COLO668 (cell line): ENCODE data around the gene NUAK2.
A peak's percentile ranks its signal among the peaks of the same experiment; 100 is the strongest.

Experiments used
- DNase-seq: peaks from one replicate; lab custom pipeline; 2025; ENCODE audit not compliant: unreplicated experiment; lab: John Stamatoyannopoulos, UW

Gene NUAK2

DNA sequence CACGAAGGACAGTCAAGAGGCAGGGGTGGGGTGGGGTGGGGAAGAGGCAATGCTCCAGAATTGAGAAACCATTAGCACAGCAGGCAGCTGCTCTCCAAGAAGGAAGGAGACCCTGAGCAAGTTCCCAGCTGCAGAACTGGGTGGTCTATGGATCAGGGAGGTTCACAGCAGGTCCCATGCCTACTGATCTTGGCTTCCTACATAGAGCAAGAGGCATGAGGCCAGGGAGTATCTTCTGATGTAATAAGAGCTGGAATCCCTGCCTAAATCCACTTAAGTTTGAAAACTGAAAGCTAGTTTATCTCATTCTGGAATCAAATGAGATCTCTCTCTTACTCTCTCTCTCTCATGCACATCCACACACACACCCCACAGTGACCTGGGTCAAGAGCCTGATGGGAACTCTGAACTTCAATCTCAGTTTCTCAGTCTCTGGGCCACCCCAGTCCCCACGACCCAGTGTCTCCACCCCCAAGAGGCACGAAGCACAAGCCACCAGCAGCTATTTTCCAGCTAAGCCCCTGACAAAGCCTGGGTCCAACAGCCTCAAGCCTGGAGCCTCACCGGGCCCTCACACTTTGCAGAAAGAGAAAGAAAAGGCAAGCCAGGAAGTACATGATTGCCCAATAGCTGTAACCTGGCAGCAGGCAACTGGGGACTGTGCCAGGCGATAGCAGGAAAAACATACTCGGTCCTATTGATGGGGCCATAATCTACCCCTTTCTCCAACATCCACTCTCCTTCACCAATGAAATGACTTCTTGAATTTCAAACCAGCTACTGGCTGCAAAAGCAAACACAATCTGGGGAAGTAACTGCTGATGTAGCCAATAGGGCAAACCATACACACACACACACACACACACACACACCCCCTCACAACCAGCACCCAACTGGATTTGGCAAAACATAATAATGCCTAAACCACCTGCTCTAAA lies 2.2 kb downstream of the NUAK2 start:
- DNase-seq = peak; percentile 74

DNA sequence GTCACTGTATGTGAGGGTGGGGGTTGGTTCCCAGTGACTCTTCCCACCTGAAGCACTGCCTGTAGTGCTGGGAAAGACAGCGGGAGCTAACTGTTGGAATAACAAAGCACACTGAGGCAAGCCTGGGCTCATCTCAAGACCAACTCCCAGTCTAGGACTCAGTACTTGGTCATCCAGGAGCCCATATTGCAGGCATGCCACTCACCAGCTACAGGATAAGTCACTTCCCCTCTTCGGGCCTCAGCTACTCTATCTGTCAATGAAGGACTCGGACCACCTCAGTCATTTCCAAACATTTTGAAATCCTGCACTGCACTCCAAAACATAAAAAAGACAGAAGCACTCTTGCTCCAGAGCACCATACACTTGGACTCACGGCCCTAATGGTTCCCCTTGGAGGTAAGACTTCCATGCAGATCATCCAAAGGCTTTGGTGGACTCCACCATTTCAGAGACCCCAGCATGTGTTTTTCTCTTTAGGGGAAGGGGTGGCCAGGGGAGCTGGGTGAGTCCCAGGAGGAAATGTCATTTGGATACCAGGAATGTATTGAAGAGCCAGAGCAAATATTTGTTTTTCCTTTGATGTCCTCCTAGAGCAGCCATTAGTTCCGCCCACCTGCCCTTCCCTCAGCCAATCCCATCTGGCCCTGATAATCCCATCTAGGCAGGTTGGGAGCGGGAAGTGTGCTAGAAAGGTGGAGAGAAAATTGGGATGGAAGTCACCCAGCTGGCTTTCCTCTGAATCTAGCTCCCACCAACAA lies 3.1 kb downstream of the NUAK2 start:
- peak; percentile 87 for DNase-seq

DNA sequence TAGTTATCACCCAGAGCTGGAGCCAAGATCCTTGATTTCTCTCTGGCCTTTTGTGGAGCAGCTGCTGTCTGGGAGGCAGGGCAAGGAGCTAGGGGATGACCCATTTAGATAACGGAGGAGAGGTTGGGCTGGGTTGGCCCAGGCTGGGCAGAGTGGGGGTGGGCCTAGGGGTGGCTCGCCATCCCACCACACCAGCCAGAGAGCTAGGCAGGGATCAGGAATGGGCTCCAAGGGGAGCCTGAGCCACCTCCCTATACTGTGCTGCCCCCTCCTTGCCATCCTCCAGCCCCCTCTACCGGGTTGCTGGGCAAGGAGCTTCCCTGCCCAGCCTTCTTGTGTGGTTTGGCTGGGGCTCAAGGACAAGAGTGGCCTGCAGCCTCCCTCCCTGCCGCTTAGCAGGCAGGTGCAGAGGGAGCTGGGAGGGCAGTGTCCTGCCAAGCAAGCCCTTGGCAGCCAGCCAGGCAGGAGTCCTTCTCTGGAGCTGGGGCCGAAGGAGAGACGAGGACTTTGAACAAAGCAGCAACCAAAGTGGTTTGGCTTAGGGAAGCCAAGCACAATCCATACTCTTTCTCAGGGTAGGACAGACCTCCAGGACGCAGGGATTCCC lies 4.1 kb downstream of the NUAK2 start:
- peak; percentile 98 for DNase-seq

DNA sequence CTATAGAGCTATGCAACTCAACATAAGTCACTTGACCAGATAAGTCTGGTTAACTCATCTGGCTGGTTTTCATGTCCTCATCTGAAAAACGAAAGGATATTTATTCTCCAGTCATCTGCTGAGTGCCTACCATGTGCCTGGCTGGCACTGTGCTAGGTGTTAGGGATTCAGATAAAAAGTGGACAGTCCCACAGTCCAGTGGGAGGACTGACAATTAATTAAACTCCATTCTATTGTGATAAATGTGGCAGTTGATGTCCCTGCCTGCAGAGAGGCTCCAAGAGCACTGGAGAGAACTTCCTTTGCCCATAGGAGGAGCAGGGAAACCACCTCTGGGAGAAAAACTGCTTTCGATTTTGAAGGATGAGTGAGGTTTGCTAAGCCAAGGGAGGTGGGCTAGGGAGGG lies 5.4 kb downstream of the NUAK2 start:
- DNase-seq = no peak

DNA sequence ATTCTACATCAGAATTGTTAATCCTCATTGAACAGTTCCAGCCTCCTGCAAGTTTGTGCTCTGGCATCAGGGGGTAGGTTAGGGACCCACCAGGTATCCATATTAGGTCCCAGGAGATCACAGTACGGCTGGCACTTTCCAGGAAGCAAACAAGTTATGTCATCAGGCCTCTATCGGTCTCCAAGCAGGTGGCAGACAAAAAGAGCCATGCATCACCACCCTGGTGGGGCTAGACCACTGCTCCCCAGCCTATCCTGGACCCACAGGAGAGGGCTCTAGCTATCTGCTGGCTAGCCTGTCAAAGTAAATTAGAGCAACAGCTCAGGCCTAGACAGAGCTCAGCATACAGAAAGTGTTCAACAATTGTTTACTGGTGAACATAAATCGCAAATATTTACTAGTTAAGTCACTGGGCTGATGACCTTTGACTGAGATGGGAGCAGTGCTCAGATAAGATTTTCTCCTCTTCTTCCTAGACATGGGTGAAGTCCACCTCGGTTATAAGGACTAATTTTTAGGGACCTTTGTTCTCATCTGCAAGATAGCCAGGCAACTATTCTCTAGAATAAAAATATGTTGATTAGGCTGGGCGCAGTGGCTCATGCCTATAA lies 6.4 kb downstream of the NUAK2 start:
- peak; percentile 58 for DNase-seq

DNA sequence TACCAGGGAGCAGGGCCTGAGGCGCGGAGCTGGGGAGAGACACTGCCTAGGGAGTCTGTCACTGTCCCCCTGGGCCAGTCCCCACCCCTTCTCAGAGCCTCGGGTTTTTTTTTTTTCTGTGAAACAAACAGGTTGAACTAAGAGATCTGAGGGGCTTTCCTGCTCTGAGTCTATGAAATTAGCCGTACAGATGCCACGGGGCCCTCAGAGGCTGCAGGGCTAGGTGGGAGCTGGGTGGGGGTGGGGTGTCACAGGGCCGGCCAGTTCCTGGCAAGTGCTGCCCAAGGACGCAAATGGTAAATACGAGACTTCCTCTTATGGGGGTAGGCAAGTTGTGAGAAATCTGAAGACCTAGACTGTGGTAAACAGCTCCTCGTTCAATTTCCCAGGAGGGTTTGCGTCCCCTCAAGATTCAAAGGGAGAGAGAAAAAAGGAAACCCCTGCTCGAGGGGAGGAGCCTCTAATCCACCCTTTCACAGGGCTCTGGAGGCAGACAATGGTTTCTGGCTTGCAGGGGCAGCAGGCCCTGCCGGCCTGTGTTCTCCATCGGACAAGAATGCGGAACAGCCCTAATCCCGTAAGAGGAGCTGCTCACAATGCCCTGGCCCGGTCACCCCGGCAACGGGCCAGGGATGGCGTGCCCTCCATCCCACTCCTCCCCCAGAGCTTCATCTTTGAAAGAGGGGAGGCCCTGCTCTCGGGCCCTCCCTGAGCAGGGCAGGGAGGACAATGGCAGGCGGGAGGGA lies 7.8 kb downstream of the NUAK2 start:
- peak; percentile 69 for DNase-seq

DNA sequence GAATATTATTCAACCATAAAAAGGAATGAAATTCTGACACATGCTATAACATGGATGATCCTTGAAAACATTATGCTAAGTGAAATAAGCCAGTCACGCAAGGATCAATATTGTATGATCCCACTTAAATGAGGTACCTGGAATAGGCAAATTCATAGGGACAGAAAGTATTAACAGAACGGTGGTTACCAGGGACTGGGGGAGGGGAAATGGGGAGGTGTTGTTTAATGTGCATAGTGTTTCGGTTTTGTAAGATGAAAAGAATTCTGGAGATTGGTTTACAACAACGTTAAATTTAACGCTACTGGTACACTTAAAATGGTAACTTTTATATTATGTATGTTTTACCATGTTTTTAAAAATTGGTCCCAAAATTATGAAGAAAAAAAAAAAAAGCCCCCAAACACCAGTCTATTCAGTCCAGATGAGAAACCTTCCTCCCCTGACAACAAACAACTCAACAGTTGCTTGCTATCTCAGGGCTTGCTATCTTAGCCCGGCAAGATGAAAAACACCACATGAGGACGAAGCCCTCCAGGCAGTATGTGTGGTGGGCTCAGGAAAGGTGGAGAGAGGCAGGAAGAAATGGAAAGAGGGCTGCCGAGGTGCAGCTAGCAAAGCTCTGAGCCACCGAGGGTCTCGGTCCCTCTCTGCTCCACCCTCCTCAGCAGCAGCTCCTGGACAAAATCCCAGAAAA lies 8.5 kb downstream of the NUAK2 start:
- no peak for DNase-seq

DNA sequence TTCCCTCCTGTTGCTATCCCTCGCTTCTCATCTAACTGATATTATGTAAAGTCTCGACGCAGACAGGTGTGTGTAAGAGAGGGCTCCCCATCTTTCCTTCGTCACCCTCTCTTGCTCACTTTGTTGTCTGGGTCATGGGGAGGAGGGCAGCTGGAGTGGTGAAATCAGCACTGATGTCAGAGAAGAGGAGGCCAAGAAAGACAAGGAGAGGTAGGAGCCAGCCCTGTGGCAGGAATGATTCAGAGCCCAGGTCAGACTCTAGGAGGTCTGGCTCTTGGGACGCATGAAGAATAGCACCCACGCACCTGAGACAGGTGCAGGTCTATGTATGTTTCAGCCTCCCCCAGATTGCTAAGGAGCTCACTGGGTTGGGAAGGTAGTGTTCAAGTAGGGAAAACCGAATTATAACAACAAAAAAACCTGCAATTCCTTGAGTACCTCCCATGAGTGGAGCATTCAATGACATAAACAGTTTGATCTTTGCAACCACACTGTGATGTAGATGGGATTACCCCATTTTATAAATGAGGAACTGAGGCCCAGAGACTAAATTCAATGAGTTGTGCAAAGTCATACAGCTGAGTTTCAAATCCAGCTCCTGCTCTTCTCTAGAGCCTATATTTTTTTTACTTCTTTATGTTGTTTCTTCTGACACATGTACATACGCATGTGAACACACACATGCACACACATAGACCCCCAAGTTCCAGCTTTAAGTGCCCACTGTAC lies 10.4 kb downstream of the NUAK2 start:
- DNase-seq = no peak

DNA sequence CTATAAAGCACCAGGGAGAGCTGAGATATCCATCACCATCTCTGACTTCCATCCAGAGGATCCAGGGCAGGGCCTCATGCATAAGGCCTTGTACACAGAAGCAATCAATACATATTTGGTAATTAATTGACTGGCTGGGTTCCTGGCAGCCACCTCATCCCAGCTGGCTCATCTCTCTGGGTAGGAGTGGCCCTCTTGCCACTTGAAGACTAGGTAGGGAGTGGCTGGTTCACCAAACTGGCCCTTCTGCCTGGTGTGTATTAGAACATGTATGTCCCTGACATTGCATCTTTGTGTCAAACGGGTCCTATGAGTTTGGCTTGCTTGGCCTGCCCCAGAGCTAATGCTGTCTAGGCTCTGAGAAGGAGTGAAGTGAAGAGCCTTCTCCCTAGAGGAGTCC lies 11.8 kb downstream of the NUAK2 start:
- no peak for DNase-seq

DNA sequence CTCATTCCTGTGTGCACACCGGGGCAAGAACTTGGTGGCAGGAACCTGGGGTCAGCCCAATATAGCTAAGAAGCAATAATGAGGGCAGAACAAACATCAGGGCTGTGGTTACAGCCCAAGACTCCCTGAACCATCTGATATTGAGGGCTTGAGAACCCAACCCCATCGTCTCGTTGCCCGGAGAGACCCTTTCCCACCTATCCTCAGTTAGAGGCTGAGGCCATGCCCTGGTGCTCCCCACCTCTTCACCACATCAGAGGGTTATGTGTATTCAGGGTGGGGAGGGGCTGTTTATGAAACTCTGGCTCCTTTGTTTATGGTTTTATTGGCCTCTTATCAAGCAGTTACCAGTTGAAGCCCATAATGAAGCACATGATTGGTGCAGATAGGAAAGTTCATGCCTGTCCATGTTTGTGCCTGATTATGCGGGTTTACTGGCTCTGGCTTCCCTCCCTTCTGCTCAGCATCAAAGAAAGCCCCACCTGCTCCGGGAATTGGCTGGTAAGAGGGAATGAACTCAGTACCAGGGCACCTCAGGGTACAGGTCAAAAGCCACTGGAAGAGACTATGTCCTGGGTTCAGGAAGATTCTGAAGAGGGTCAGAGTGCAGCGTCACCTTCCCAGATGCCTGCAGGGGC lies 14.5 kb downstream of the NUAK2 start:
- DNase-seq = no peak

DNA sequence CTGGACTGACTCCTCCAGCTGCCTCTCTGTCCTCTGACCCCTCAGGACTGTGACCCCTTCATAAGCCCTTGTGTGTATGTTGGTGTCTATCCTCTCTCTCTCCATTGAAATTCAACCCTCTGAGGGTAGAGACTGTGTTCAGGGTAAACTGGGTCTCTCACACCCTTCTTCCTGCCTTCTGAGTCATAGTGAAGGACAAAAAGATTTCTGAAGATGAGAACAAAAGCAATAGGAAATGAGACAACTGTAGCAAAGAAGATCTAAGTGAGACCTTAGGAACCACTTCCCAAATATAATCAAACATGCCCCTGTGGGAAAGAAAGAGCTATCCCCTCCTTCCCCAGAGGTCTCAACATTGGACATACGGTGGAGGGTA lies 16.9 kb downstream of the NUAK2 start:
- DNase-seq = no peak

DNA sequence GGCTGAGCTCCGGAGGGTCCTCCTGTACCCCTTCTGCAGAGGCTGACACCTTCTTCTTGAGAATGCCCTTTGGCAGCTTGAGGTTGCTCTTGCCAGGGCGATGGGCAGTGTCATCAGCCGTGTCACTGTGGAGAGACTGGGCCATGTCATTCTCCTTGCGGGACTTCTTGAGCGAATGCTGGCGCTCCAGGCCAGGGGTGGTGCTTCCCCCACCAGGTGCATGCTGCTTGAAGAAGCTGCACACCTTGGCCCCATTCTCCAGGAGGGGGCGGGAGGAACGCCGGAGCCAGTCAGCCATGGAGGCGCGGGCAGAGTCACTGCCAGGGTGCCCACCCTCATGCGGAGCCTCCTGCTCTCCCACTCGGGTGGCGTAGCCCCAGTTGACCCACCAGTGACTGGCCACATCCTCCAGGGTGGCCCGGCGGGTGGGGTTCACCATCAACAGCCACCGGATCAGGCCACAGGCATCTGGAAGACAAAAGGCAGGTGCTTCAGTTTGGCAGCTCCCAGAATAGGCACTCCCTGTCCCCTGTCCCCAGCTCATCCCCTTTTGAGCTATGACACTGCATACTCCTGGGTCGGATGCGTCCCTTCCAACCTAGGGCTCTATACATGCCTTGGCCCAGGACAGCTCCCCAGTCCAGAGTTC lies 17.4 kb downstream of the NUAK2 start:
- no peak for DNase-seq

DNA sequence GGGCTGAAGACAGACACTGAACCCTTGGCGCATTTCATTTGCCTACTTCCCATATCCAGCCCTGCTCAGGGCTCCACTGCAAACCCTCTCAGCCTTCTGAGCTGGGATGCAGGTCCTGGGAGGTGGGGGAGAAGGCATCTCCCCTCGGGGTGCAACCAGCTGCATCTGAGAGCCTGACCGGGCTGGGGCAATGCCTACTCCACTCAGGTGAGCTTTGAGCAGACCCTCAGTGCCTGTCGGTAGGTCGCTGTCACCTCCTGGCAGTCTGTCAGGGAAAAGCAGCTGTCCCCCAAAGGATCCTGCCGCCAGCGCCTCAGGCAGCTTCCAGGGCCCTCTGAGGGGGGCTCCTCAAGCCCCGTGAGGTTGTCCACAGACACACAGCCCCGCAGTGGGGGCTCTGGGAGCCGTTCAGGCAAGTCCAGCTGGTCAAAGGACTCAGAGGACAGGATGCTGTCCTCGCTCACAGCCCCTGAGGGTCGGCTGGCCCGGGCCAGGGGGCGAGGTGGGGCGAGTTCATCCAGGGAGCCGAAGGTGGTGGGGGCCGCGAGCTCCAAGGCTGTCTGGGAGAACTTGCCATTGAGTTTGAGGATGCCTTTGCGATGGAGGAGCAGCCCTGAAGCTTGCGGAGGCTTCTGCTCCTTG lies 18.2 kb downstream of the NUAK2 start:
- DNase-seq = no peak

DNA sequence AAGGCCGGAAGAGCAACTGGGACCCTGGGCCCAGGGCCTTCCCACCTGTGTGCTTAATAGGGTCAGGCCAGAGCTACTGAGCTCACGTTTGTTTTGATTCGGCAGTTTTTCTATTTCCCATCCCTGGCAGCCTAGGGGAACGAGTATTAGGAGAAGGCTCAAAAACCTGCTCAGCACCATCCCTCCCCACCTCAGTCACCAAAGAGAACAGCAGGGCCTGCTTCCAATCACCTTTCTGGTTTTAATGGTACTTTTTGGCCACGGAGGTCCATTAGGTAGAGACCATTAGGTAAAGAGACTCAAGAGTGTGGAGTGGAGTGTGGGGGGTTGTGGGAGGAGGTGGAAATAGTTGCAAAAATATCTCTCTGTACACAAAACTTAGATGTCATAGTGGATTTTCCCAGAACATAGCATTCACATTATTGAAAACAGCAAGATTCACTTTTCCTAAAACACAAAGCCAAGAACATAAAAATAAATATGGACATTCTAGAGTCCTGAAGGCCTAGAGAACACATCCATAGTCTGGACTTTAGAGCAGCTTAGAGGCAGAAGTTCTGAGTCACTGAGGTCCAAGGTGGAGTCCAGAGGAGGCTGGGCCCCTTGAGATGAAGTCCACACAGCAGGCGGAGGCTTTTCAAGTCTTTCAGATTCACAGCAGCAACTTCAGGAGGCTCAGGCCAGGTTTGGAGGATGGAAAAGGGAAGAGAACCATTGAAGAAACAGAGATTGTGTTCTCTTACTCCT lies 19.5 kb downstream of the NUAK2 start:
- no peak for DNase-seq

DNA sequence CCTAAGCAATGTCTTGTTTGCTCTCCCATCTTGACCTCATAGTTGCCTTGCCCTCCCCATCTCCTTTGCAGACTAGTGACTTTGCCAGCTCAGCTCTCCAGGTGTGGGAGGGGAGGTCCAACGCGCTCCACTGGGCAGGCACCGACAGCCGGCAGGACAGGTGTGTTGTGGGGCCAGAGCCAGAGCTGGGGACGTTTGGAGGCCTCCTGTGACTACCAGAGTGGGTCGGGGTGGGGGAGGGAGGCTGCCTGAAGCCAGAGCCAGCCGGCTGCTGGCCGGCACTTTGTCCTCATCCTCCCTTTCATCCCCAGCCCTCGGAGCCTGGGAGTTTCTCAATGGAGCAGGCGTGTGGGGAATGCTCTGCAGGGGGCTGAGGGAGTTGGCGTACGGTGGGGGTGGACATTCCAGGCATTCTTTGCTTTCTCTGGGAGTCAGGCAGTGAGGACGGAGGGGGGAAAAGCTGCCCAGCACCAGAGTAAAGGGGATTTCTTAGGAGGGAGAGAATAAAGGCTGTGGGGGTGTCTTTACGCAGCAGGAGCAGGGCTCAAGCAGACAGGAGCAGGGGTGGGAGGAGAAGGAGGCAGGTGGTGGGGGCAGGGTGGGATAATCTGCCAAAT lies 20.2 kb downstream of the NUAK2 start:
- DNase-seq = peak; percentile 96

DNA sequence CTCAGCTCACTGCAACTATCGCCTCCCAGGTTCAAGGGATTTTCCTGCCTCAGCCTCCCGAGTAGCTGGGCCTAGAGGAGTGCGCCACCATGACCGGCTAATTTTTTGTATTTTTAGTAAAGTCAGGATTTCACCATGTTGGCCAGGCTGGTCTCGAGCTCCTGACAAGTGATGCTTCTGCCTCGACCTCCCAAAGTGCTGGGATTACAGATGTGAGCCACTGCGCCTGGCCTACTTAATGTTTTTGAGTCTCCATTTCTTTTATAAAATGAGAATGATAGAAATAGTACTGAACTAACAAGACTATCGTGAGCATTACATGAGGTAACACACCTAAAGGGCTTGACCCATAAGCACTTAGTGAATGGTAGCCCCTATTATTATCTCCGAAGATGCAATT lies 21.4 kb downstream of the NUAK2 start:
- DNase-seq = no peak
